ENCODE results near the gene CFAP61. TPM values are rescaled to one million over a fixed set of nuclear protein-coding genes. Genes with fewer than 3 reads are reported as not detected.

The CFAP61 gene
- total RNA-seq, 1 experiment from 2014 or later = 0.28 TPM

DNA sequence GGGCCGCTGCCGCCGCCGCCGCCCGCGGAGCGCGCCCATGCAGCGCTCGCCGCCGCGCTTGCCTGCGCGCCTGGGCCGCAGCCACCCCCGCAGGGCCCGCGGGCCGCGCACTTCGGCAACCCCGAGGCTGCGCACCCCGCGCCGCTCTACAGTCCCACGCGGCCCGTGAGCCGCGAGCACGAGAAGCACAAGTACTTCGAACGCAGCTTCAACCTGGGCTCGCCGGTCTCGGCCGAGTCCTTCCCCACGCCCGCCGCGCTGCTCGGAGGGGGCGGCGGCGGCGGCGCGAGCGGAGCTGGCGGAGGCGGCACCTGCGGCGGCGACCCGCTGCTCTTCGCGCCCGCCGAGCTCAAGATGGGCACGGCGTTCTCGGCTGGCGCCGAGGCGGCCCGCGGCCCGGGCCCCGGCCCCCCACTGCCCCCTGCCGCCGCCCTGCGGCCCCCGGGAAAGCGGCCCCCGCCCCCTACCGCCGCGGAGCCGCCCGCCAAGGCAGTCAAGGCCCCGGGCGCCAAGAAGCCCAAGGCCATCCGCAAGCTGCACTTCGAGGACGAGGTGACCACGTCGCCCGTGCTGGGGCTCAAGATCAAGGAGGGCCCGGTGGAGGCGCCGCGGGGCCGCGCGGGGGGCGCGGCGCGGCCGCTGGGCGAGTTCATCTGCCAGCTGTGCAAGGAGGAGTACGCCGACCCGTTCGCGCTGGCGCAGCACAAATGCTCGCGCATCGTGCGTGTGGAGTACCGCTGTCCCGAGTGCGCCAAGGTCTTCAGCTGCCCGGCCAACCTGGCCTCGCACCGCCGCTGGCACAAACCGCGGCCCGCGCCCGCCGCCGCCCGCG, 316.3 kb downstream of the CFAP61 start:
- Histone ChIP-seq H3K36me3 (ENCODE audit: control insufficient read depth, insufficient read depth, low read length) (no peaks in the 10 kb centered on the region), H3K4me3 (ENCODE audit: low read depth in 2 of 2, low read length in 2 of 2) (peak overlapping the region; percentile 18 to 30), H3K27me3 (ENCODE audit: control insufficient read depth, insufficient read depth, low read length) (peaks cover 38% of the 10 kb centered on the region), H3K4me1 (ENCODE audit: control insufficient read depth, insufficient read depth, low read length) (peaks cover 3% of the 10 kb centered on the region), H3K27ac (ENCODE audit: low read length) (no peak overlapping the region), H3K9me3 (ENCODE audit: control insufficient read depth, insufficient read depth, low read depth, low read length) (no peaks in the 10 kb centered on the region)
- POLR2A ChIA-PET = no interaction called here
- CTCF ChIA-PET = no interaction called here
- TF ChIP-seq, protein P1, sequence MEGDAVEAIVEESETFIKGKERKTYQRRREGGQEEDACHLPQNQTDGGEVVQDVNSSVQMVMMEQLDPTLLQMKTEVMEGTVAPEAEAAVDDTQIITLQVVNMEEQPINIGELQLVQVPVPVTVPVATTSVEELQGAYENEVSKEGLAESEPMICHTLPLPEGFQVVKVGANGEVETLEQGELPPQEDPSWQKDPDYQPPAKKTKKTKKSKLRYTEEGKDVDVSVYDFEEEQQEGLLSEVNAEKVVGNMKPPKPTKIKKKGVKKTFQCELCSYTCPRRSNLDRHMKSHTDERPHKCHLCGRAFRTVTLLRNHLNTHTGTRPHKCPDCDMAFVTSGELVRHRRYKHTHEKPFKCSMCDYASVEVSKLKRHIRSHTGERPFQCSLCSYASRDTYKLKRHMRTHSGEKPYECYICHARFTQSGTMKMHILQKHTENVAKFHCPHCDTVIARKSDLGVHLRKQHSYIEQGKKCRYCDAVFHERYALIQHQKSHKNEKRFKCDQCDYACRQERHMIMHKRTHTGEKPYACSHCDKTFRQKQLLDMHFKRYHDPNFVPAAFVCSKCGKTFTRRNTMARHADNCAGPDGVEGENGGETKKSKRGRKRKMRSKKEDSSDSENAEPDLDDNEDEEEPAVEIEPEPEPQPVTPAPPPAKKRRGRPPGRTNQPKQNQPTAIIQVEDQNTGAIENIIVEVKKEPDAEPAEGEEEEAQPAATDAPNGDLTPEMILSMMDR (IDR thresholded peaks at IDR 0.05) = no peak
- TF ChIP-seq, protein P2, sequence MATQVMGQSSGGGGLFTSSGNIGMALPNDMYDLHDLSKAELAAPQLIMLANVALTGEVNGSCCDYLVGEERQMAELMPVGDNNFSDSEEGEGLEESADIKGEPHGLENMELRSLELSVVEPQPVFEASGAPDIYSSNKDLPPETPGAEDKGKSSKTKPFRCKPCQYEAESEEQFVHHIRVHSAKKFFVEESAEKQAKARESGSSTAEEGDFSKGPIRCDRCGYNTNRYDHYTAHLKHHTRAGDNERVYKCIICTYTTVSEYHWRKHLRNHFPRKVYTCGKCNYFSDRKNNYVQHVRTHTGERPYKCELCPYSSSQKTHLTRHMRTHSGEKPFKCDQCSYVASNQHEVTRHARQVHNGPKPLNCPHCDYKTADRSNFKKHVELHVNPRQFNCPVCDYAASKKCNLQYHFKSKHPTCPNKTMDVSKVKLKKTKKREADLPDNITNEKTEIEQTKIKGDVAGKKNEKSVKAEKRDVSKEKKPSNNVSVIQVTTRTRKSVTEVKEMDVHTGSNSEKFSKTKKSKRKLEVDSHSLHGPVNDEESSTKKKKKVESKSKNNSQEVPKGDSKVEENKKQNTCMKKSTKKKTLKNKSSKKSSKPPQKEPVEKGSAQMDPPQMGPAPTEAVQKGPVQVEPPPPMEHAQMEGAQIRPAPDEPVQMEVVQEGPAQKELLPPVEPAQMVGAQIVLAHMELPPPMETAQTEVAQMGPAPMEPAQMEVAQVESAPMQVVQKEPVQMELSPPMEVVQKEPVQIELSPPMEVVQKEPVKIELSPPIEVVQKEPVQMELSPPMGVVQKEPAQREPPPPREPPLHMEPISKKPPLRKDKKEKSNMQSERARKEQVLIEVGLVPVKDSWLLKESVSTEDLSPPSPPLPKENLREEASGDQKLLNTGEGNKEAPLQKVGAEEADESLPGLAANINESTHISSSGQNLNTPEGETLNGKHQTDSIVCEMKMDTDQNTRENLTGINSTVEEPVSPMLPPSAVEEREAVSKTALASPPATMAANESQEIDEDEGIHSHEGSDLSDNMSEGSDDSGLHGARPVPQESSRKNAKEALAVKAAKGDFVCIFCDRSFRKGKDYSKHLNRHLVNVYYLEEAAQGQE (IDR thresholded peaks at IDR 0.05; ENCODE audit: insufficient read depth in 1 of 2, low read depth in 2 of 2, low read length in 1 of 2) = no peak
- TF ChIP-seq TCF7L2 (IDR thresholded peaks at IDR 0.05; ENCODE audit: low read depth, low read length) (no peak), SIN3A (IDR thresholded peaks at IDR 0.05; ENCODE audit: borderline replicate concordance, insufficient read depth, low read depth, low read length) (no peak), POLR2AphosphoS5 (IDR thresholded peaks at IDR 0.05; ENCODE audit: low read depth, low read length) (no peak)
- no TSS peak for BruUV-seq (replicated peaks)
- ATAC-seq (peak; percentile 54), DNase-seq (ENCODE audit: low read depth, low spot score) (no peak)
- intact Hi-C loops (cut with micrococcal nuclease; ENCODE audit: unreplicated experiment) = loop anchor here (10.0 kb wide), 1 partner anchor 284 kb away; no protein-coding TSS in a partner anchor
- in situ Hi-C loops (cut with HindIII; ENCODE audit: low pct_unique_long_range_greater_than_20kb, low sequenced_read_pairs) = no loop called here

DNA sequence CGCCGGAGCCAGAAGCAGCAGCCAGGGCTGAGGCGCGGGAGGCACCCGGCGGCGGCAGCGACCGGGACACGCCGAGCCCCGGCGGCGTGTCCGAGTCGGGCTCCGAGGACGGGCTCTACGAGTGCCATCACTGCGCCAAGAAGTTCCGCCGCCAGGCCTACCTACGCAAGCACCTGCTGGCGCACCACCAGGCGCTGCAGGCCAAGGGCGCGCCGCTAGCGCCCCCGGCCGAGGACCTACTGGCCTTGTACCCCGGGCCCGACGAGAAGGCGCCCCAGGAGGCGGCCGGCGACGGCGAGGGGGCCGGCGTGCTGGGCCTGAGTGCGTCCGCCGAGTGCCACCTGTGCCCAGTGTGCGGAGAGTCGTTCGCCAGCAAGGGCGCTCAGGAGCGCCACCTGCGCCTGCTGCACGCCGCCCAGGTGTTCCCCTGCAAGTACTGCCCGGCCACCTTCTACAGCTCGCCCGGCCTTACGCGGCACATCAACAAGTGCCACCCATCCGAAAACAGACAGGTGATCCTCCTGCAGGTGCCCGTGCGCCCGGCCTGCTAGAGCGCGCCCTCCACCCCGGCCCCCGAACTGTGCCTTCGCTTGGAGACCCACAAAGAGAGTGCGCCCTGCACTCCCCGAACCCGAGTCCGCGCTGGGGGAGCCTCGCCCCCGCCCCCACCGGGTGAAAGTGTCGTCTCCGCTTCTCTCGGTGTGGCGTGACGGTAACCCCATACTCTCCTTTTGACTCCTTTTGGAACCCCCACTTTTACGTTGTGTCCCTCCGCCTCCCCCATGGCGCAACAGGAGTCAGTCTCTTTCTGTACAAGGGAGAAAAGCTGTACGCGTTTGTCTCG, 317.1 kb downstream of the CFAP61 start:
- H3K36me3 ChIP-seq (ENCODE audit: control insufficient read depth, insufficient read depth, low read length) = no peaks in the 10 kb centered on the region
- ChIA-PET POLR2A (no interaction called here), CTCF (no interaction called here)
- peaks cover 39% of the 10 kb centered on the region for H3K27me3 ChIP-seq (ENCODE audit: control insufficient read depth, insufficient read depth, low read length)
- H3K9me3 ChIP-seq (ENCODE audit: control insufficient read depth, insufficient read depth, low read depth, low read length) = no peaks in the 10 kb centered on the region
- DNase-seq (ENCODE audit: low read depth, low spot score) (no peak), ATAC-seq (peak; percentile 55)
- H3K4me3 ChIP-seq (ENCODE audit: low read depth in 2 of 2, low read length in 2 of 2) = no peak overlapping the region
- in situ Hi-C loops (cut with HindIII; ENCODE audit: low pct_unique_long_range_greater_than_20kb, low sequenced_read_pairs) (no loop called here), intact Hi-C loops (cut with micrococcal nuclease; ENCODE audit: unreplicated experiment) (loop anchor here (10.0 kb wide), 1 partner anchor 285 kb away; no protein-coding TSS in a partner anchor)
- H3K27ac ChIP-seq (ENCODE audit: low read length) = no peak overlapping the region
- H3K4me1 ChIP-seq (ENCODE audit: control insufficient read depth, insufficient read depth, low read length) = peaks cover 3% of the 10 kb centered on the region
- TF ChIP-seq, protein P2 (IDR thresholded peaks at IDR 0.05; ENCODE audit: insufficient read depth in 1 of 2, low read depth in 2 of 2, low read length in 1 of 2) = no peak
- TF ChIP-seq, protein P1 (IDR thresholded peaks at IDR 0.05) = peak; percentile 65
- BruUV-seq (replicated peaks) = no TSS peak
